CD4-positive, alpha-beta T cell (primary cell): ENCODE measurements around the gene LTO1. TPM values are rescaled to one million over a fixed set of nuclear protein-coding genes. Genes with fewer than 3 reads are reported as not detected.

Source experiments
- ATAC-seq: fragments of 200-7000 bp; cut with Tn5 transposase; one replicate; pipeline ENCODE4 v1.10.0; 2022; ENCODE audit warnings: mild to moderate bottlenecking; ENCODE audit not compliant: poor library complexity
- CTCF ChIA-PET: fragments of 350-600 bp; sonication (Branson Sonifier 250); formaldehyde crosslinking; loops from one replicate; lab custom pipeline; 2021; ENCODE audit warnings: antibody characterized with exemption, inconsistent platforms; lab: Charles Lee
- POLR2A ChIA-PET: fragments of 350-600 bp; sonication (Branson Sonifier 250); formaldehyde crosslinking; loops from one replicate; lab custom pipeline; 2021; ENCODE audit warnings: antibody characterized with exemption, inconsistent platforms; lab: Charles Lee
- DNase-seq, 14 experiments: peaks; one replicate each; pipeline ENCODE4 v3.0.0-alpha.2; 2013 to 2020; ENCODE audit warnings: mixed read lengths in 2 of 14
- H3K27ac ChIP-seq, 2 donors: one replicate each; pipeline versions ENCODE4 v1.5.1 to v1.7.0; 2013; ENCODE audit warnings: low read length in 2 of 2, low read depth in 1 of 2, mild to moderate bottlenecking in 1 of 2
- H3K27me3 ChIP-seq, 2 experiments: 1 replicate in 1 of 2; 2 replicates in 1 of 2; pipeline versions ENCODE4 v1.6.1 to v1.7.0; 2013; ENCODE audit warnings: low read length in 2 of 2, control low read depth in 1 of 2, mild to moderate bottlenecking in 1 of 2, moderate library complexity in 1 of 2; ENCODE audit not compliant: insufficient read depth in 2 of 2, control insufficient read depth in 1 of 2
- H3K36me3 ChIP-seq: one replicate; pipeline ENCODE4 v1.6.1; 2013; ENCODE audit warnings: low read length, control low read depth; ENCODE audit not compliant: insufficient read depth
- H3K4me1 ChIP-seq: one replicate; pipeline ENCODE4 v1.6.1; 2013; ENCODE audit warnings: low read length, control low read depth; ENCODE audit not compliant: insufficient read depth
- H3K4me3 ChIP-seq: one replicate; pipeline ENCODE4 v1.5.1; 2013; ENCODE audit warnings: mild to moderate bottlenecking, low read length, moderate library complexity
- H3K9me3 ChIP-seq, 2 experiments: 1 replicate in 1 of 2; 2 replicates in 1 of 2; pipeline versions ENCODE4 v1.6.1 to v1.7.0; 2013; ENCODE audit warnings: low read length in 2 of 2, mild to moderate bottlenecking in 2 of 2, control low read depth in 1 of 2, moderate library complexity in 1 of 2; ENCODE audit not compliant: control insufficient read depth in 1 of 2, insufficient read depth in 1 of 2
- H3K27ac Mint-ChIP-seq: one replicate; pipeline ENCODE4 v1.8.0; 2020; ENCODE audit warnings: mixed read lengths
- H3K27me3 Mint-ChIP-seq: one replicate; pipeline ENCODE4 v1.8.0; 2021; ENCODE audit warnings: mixed read lengths
- H3K36me3 Mint-ChIP-seq: one replicate; pipeline ENCODE4 v1.8.0; 2021; ENCODE audit warnings: low read depth, mixed read lengths
- H3K4me1 Mint-ChIP-seq: one replicate; pipeline ENCODE4 v1.8.0; 2021; ENCODE audit warnings: low read depth, mixed read lengths
- H3K4me3 Mint-ChIP-seq: one replicate; pipeline ENCODE4 v1.8.0; 2020; ENCODE audit warnings: mild to moderate bottlenecking, mixed read lengths
- H3K9me3 Mint-ChIP-seq: one replicate; pipeline ENCODE4 v1.8.0; 2020; ENCODE audit warnings: mixed read lengths
- intact Hi-C, 2 experiments: fragments of 100-400 bp; cut with DNase I in 1 of 2; cut with micrococcal nuclease in 1 of 2; formaldehyde crosslinking; loops; one replicate each; pipeline versions ENCODE4 v1.15.1 to v1.9.0; 2023 to 2025; cut with DNase I, micrococcal nuclease
- total RNA-seq, 174 experiments: library from RNA in 2 of 174; stranded (reverse) in 2 of 174; gene quantifications; one replicate each; pipeline ENCODE4 v1.2.3 and lab custom pipeline; 2021 to 2026
- TF ChIP-seq, protein P1 (sequence below): fragments of 200-600 bp; IDR thresholded peaks from one replicate; pipeline ENCODE4 v1.8.0; 2022; ENCODE audit warnings: antibody characterized with exemption, mild to moderate bottlenecking

The LTO1 gene
- total RNA-seq, 2 experiments from 2014 or later, result 33.5 to 35.5 TPM

DNA sequence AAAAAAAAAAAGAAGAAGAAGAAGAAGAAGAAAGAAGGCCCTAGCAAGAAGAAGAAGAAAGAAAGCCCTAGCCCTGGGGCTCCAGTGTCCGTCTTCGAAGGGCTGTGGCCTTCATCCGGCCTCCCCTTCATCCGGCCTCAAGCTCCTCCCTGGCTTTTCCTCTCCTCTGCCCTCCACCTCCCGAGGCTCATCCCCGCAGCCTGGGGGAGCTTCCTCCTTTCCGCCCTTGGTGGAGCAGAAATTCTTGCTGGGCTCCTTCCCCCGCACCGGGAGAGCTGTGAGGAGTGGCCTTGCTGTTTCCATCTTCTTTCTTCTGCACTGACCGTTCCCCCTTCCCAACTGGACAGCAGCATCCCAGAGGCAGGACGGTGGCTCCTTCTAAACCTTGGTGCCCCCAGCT is 9.5 kb upstream of the LTO1 start:
- intact Hi-C loops, result loop anchor here in 1 of 2 experiments (5.0 kb wide), 1 partner anchor 513 kb away; no protein-coding TSS in a partner anchor

DNA sequence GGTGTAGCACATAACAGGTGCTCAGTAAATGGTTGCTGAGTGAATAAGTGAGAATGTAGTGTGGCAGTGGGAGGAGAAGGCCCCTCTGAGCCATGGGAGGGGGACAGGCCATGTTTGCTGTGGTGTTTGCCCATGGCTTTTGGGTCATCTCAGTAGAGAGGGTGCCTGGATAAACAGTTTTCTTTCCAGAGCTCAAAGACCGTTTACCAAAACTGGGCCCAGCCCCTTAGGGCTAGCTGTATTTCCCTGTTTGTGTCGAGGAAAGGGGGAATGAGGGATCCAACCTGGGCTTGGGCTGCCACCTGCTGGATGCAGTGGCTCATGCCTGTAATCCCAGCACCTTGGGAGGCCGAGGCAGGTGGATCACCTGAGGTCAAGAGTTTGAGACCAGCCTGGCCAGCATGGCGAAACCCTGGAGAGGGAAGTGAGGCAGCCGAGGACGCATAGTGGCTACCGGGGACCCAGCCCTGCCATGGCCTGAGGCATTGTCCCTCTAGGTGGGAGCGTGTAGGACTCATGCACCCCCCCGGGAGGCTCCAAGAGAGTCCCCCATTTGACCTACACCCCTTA is 8.7 kb upstream of the LTO1 start:
- H3K27ac ChIP-seq, result no peak overlapping the region
- no peaks in the 10 kb centered on the region for H3K36me3 Mint-ChIP-seq
- H3K36me3 ChIP-seq, result no peaks in the 10 kb centered on the region
- H3K4me1 ChIP-seq, result peaks cover 9% of the 10 kb centered on the region
- TF ChIP-seq, protein P1, sequence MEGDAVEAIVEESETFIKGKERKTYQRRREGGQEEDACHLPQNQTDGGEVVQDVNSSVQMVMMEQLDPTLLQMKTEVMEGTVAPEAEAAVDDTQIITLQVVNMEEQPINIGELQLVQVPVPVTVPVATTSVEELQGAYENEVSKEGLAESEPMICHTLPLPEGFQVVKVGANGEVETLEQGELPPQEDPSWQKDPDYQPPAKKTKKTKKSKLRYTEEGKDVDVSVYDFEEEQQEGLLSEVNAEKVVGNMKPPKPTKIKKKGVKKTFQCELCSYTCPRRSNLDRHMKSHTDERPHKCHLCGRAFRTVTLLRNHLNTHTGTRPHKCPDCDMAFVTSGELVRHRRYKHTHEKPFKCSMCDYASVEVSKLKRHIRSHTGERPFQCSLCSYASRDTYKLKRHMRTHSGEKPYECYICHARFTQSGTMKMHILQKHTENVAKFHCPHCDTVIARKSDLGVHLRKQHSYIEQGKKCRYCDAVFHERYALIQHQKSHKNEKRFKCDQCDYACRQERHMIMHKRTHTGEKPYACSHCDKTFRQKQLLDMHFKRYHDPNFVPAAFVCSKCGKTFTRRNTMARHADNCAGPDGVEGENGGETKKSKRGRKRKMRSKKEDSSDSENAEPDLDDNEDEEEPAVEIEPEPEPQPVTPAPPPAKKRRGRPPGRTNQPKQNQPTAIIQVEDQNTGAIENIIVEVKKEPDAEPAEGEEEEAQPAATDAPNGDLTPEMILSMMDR, result no peak
- no peak overlapping the region for H3K27ac Mint-ChIP-seq
- peaks cover 9 to 14% of the 10 kb centered on the region in 2 experiments for H3K27me3 ChIP-seq
- POLR2A ChIA-PET, result no interaction called here
- H3K4me1 Mint-ChIP-seq, result peaks cover 5% of the 10 kb centered on the region
- peaks cover 0 to 11% of the 10 kb centered on the region in 2 experiments for H3K9me3 ChIP-seq
- CTCF ChIA-PET, result no interaction called here
- H3K4me3 ChIP-seq, result no peak overlapping the region
- H3K9me3 Mint-ChIP-seq, result no peaks in the 10 kb centered on the region
- no peak for ATAC-seq
- no peak overlapping the region for H3K4me3 Mint-ChIP-seq
- peaks cover 20% of the 10 kb centered on the region for H3K27me3 Mint-ChIP-seq
- DNase-seq, result no peak
- intact Hi-C loops, result no loop called here

More for the DNA sequence above, 9.5 kb upstream of the LTO1 start:
- H3K36me3 ChIP-seq, result no peaks in the 10 kb centered on the region
- no peak overlapping the region for H3K27ac ChIP-seq
- H3K4me3 ChIP-seq, result no peak overlapping the region
- H3K27me3 Mint-ChIP-seq, result peaks cover 23% of the 10 kb centered on the region
- H3K36me3 Mint-ChIP-seq, result no peaks in the 10 kb centered on the region
- ChIA-PET POLR2A (interaction anchor here (0.6 kb wide), 1 partner anchor 9 kb away, joined by 3 read pairs; the partner anchor contains the start of gene LTO1), CTCF (interaction anchor here (0.7 kb wide), 1 partner anchor 176 kb away, joined by 3 read pairs; no protein-coding TSS in a partner anchor)
- DNase-seq (no peak), ATAC-seq (no peak)
- H3K4me1 ChIP-seq, result peaks cover 9% of the 10 kb centered on the region
- H3K27ac Mint-ChIP-seq, result no peak overlapping the region
- H3K4me3 Mint-ChIP-seq, result no peak overlapping the region
- H3K9me3 ChIP-seq, result peaks cover 0 to 11% of the 10 kb centered on the region in 2 experiments
- TF ChIP-seq, protein P1, result no peak
- H3K4me1 Mint-ChIP-seq, result peaks cover 5% of the 10 kb centered on the region
- no peaks in the 10 kb centered on the region for H3K9me3 Mint-ChIP-seq
- peaks cover 9 to 14% of the 10 kb centered on the region in 2 experiments for H3K27me3 ChIP-seq

DNA sequence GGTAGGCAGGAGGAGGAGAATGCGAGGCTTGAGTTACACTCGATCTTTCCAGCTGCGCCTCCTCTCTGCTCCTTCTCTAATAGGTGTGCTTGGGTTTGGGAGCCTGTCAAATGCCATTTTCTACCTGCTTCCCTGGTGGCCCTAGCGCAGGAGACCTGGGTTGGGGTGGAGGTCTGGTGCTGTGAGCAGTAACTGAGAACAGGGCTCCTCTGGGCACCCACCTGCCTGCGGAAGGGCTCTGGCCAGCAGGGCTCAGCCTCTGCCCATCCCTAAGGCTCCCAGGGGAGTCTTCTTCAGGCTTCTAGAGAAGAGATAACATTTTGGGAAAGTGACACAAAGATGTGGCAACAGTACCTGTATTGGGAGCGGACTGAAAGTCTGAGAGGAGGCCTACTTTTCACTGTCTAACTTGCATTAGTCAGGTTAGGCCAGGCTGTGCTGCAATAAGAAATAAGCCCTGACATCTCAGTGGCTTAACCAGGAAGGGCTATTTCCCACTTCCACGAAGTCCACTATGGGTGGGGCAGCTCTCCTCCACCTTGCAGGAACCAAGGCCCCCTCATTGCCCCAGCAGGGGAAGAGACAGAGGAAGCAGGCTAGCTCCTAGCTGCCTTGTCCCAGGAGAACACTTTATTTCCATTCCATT is 7.7 kb upstream of the LTO1 start:
- Mint-ChIP-seq H3K36me3 (no peaks in the 10 kb centered on the region), H3K4me3 (no peak overlapping the region), H3K27me3 (peaks cover 10% of the 10 kb centered on the region), H3K27ac (no peak overlapping the region), H3K9me3 (no peaks in the 10 kb centered on the region), H3K4me1 (peaks cover 5% of the 10 kb centered on the region)
- no peak for ATAC-seq
- TF ChIP-seq, protein P1, result no peak
- Histone ChIP-seq H3K4me1 (peaks cover 9% of the 10 kb centered on the region), H3K27ac (no peak overlapping the region), H3K36me3 (no peaks in the 10 kb centered on the region), H3K4me3 (no peak overlapping the region), H3K9me3 (peaks cover 0 to 11% of the 10 kb centered on the region in 2 experiments), H3K27me3 (peaks cover 9 to 10% of the 10 kb centered on the region in 2 experiments)
- intact Hi-C loops, result no loop called here
- POLR2A ChIA-PET, result no interaction called here
- CTCF ChIA-PET, result no interaction called here
- no peak for DNase-seq
